RWPE1 (cell line): ENCODE data around the gene ACTN3.
"Not testable (repeated sequence)": the region's sequence is repeated elsewhere in the genome, so short reads cannot be mapped to it uniquely, and the experiment has no call there.

ENCODE experiments used
- CTCF ChIA-PET: fragments of 350-600 bp; sonication (Branson Sonifier 250); formaldehyde crosslinking; extraction: SDS; loops from one replicate; lab custom pipeline; 2021; lab: Yijun Ruan, JAX
- POLR2A ChIA-PET: fragments of 400-600 bp; formaldehyde crosslinking; extraction: SDS; loops from one replicate; lab custom pipeline; 2020; ENCODE audit warnings: antibody characterized with exemption; ENCODE audit not compliant: low non-redundant PET; lab: Yijun Ruan, JAX
- DNase-seq: peaks from one replicate; pipeline ENCODE4 v3.0.0; 2012; ENCODE audit warnings: low spot score
- H3K27ac ChIP-seq: fragments of 450-650 bp; 2 replicates; pipeline ENCODE4 v1.5.1; 2017
- CTCF ChIP-seq: fragments of 450-650 bp; conservative IDR thresholded peaks from 2 replicates; pipeline ENCODE4 v1.5.1; 2017; ENCODE audit warnings: low read depth, mild to moderate bottlenecking

The ACTN3 gene

GRCh38 chr11:66580803-66581202, 34.1 kb downstream of the ACTN3 start:
- TF ChIP-seq CTCF, result no peak
- ChIA-PET CTCF (interaction anchor here (0.6 to 1.6 kb wide), 3 partner anchors 57 to 98 kb away, joined by 3 to 9 read pairs (median 5); no protein-coding TSS in a partner anchor), POLR2A (no interaction called here)
- no peak for DNase-seq
- H3K27ac ChIP-seq, result no peak overlapping the region

- CTCF ChIA-PET, result interaction anchor here (0.6 to 1.1 kb wide), 2 partner anchors 57 to 90 kb away, joined by 3 to 5 read pairs; no protein-coding TSS in a partner anchor
- no peak for TF ChIP-seq CTCF
- DNase-seq, result no peak
- POLR2A ChIA-PET, result no interaction called here
- H3K27ac ChIP-seq, result no peak overlapping the region
Observed at GRCh38 chr11:66581261-66581660, 34.6 kb downstream of the ACTN3 start.

- H3K27ac ChIP-seq, POLR2A ChIA-PET, CTCF ChIA-PET, DNase-seq: not testable (repeated sequence)
Observed at GRCh38 chr11:66582565-66583147, 36.0 kb downstream of the ACTN3 start.

- CTCF ChIA-PET, result interaction anchor here (0.7 to 0.9 kb wide), 2 partner anchors 101 to 177 kb away, joined by 3 read pairs; no protein-coding TSS in a partner anchor
- not testable (repeated sequence) for H3K27ac ChIP-seq, DNase-seq
- POLR2A ChIA-PET, result interaction anchor here (0.9 kb wide), 1 partner anchor 9 kb away, joined by 4 read pairs; no protein-coding TSS in a partner anchor
Observed at GRCh38 chr11:66585447-66585846, 38.7 kb downstream of the ACTN3 start.

- no peak for TF ChIP-seq CTCF
- H3K27ac ChIP-seq, result no peak overlapping the region
- POLR2A ChIA-PET, result interaction anchor here (0.9 kb wide), 1 partner anchor 8 kb away, joined by 4 read pairs; no protein-coding TSS in a partner anchor
- CTCF ChIA-PET, result interaction anchor here (0.7 to 0.9 kb wide), 2 partner anchors 13 to 100 kb away, joined by 3 read pairs; no protein-coding TSS in a partner anchor
- no peak for DNase-seq
Observed at GRCh38 chr11:66586136-66586535, 39.4 kb downstream of the ACTN3 start.

- POLR2A ChIA-PET, H3K27ac ChIP-seq, DNase-seq: not testable (repeated sequence)
- CTCF ChIA-PET, result interaction anchor here (0.7 to 1.2 kb wide), 2 partner anchors 48 to 89 kb away, joined by 3 to 7 read pairs; no protein-coding TSS in a partner anchor
Observed at GRCh38 chr11:66589315-66589714, 42.6 kb downstream of the ACTN3 start.

GRCh38 chr11:66589996-66590675, 43.4 kb downstream of the ACTN3 start:
- POLR2A ChIA-PET, result interaction anchor here (0.9 kb wide), 1 partner anchor 26 kb away, joined by 4 read pairs; no protein-coding TSS in a partner anchor
- no peak for TF ChIP-seq CTCF

More at GRCh38 chr11:66589996-66590675, 43.4 kb downstream of the ACTN3 start:
- CTCF ChIA-PET, result interaction anchor here (0.6 to 1.2 kb wide), 5 partner anchors 10 to 188 kb away, joined by 3 to 7 read pairs (median 3); partner anchors contain the start of gene DPP3
- DNase-seq, result no peak
- no peak overlapping the region for H3K27ac ChIP-seq
